ENCODE data around the gene NHLRC2. TPM values are rescaled to one million over a fixed set of nuclear protein-coding genes. Genes with fewer than 3 reads are reported as not detected.

The NHLRC2 gene
- polyA plus RNA-seq, 3 donors: 2.8 to 6.9 (median 5.3) TPM

DNA sequence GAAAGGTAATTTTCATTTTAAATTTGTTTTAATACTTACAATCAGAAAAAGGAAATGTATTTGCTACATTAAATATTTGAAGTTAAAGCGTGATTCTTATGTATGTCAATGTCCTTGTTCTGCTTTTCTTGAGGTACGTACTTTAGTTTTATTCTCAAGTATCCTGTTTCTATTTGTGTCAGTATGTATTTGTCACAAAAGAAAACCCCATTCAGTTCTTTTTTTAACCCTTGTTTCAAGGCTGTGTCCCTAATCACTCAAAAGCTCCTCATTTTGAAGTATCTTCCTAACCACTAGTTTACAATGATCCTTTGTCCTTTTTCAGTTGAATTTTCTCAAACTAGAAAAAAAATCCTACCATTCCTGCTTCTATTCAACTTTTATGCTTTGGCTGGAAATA lies 25.2 kb downstream of the NHLRC2 start:
- peaks cover 0 to 2% (median 0%) of the 10 kb centered on the region in 7 donors for H3K9me3 Mint-ChIP-seq
- Histone ChIP-seq H3K27ac (ENCODE audit: low read depth in 1 of 2, low read length in 2 of 2) (no peak overlapping the region), H2AFZ (ENCODE audit: insufficient read depth, low read depth, low read length, poor library complexity, severe bottlenecking) (no peak overlapping the region), H3K79me2 (ENCODE audit: insufficient read depth, low read length) (peaks cover 16% of the 10 kb centered on the region), H3K27me3 (ENCODE audit: control insufficient read depth in 2 of 2, insufficient read depth in 2 of 2, low read length in 2 of 2) (no peaks in the 10 kb centered on the region), H3K36me3 (replicated peaks in 1 of 2; ENCODE audit: control insufficient read depth in 1 of 2, insufficient read depth in 2 of 2, low read length in 2 of 2) (peaks cover 25 to 47% of the 10 kb centered on the region in 2 donors), H3K4me2 (replicated peaks; ENCODE audit: extremely low read depth, low read length, poor library complexity, severe bottlenecking) (no peak overlapping the region), H4K20me1 (ENCODE audit: insufficient read depth, low read length) (no peaks in the 10 kb centered on the region), H3K9ac (ENCODE audit: insufficient read depth, low read length, poor library complexity, severe bottlenecking) (no peak overlapping the region), H3K9me3 (replicated peaks in 1 of 2; ENCODE audit: control insufficient read depth in 1 of 2, insufficient read depth in 1 of 2, low read length in 2 of 2) (no peaks in the 10 kb centered on the region), H3K4me3 (replicated peaks in 1 of 3; ENCODE audit: low read depth in 2 of 3, low read length in 3 of 3) (no peak overlapping the region), H3K4me1 (ENCODE audit: control insufficient read depth in 1 of 2, insufficient read depth in 2 of 2, low read length in 2 of 2) (no peaks in the 10 kb centered on the region)
- peaks cover 14% of the 10 kb centered on the region for H3K4me1 Mint-ChIP-seq
- peaks cover 0 to 1% (median 0%) of the 10 kb centered on the region in 3 donors for H3K27me3 Mint-ChIP-seq (ENCODE audit: low read depth in 3 of 3)
- TF ChIP-seq, protein P1, sequence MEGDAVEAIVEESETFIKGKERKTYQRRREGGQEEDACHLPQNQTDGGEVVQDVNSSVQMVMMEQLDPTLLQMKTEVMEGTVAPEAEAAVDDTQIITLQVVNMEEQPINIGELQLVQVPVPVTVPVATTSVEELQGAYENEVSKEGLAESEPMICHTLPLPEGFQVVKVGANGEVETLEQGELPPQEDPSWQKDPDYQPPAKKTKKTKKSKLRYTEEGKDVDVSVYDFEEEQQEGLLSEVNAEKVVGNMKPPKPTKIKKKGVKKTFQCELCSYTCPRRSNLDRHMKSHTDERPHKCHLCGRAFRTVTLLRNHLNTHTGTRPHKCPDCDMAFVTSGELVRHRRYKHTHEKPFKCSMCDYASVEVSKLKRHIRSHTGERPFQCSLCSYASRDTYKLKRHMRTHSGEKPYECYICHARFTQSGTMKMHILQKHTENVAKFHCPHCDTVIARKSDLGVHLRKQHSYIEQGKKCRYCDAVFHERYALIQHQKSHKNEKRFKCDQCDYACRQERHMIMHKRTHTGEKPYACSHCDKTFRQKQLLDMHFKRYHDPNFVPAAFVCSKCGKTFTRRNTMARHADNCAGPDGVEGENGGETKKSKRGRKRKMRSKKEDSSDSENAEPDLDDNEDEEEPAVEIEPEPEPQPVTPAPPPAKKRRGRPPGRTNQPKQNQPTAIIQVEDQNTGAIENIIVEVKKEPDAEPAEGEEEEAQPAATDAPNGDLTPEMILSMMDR (IDR thresholded peaks at IDR 0.05): no peak
- WGBS (ENCODE audit: insufficient coverage): no CpG with 5 or more reads among the region's 2 CpGs
- H3K27ac Mint-ChIP-seq: peak overlapping the region in 1 of 7 donors; percentile 50
- peaks cover 51 to 57% of the 10 kb centered on the region in 2 donors for H3K36me3 Mint-ChIP-seq
- no peak for DNase-seq
- intact Hi-C loops (cut with micrococcal nuclease): no loop called here
- no peak overlapping the region for H3K4me3 Mint-ChIP-seq

DNA sequence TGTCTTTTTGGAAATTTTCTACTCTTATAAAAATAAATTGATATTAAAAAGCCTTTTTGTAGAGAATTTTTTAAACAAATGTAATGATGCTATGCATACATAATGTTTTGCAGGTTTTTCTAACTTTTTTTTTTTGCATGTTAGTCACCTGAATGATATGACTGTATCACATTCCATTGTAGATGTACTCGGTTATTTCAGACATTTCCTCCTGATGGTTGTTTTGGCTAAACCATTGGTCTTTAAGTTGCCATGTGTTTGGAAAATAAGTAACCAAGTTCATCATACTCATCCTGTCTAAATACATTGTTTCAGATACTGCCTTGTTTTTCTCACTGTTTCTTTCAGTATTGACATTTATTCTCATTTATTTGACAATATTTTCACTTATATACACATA lies 25.8 kb downstream of the NHLRC2 start:
- intact Hi-C loops (cut with micrococcal nuclease): no loop called here
- H3K36me3 ChIP-seq (replicated peaks in 1 of 2; ENCODE audit: control insufficient read depth in 1 of 2, insufficient read depth in 2 of 2, low read length in 2 of 2): peaks cover 27 to 47% of the 10 kb centered on the region in 2 donors
- H3K79me2 ChIP-seq (ENCODE audit: insufficient read depth, low read length): peaks cover 11% of the 10 kb centered on the region
- no peak overlapping the region for H2AFZ ChIP-seq (ENCODE audit: insufficient read depth, low read depth, low read length, poor library complexity, severe bottlenecking)
- H3K27me3 ChIP-seq (ENCODE audit: control insufficient read depth in 2 of 2, insufficient read depth in 2 of 2, low read length in 2 of 2): no peaks in the 10 kb centered on the region
- no peak overlapping the region for H3K27ac Mint-ChIP-seq
- no peak for DNase-seq
- no CpG with 5 or more reads among the region's 1 CpG for WGBS (ENCODE audit: insufficient coverage)
- H3K9me3 Mint-ChIP-seq: peaks cover 0 to 2% (median 0%) of the 10 kb centered on the region in 7 donors
- no peaks in the 10 kb centered on the region for H4K20me1 ChIP-seq (ENCODE audit: insufficient read depth, low read length)
- H3K4me3 Mint-ChIP-seq: no peak overlapping the region
- peaks cover 12% of the 10 kb centered on the region for H3K4me1 Mint-ChIP-seq
- TF ChIP-seq, protein P1 (IDR thresholded peaks at IDR 0.05): no peak
- H3K36me3 Mint-ChIP-seq: peaks cover 47 to 60% of the 10 kb centered on the region in 2 donors
- no peak overlapping the region for H3K4me3 ChIP-seq (replicated peaks in 1 of 3; ENCODE audit: low read depth in 2 of 3, low read length in 3 of 3)
- H3K9me3 ChIP-seq (replicated peaks in 1 of 2; ENCODE audit: control insufficient read depth in 1 of 2, insufficient read depth in 1 of 2, low read length in 2 of 2): no peaks in the 10 kb centered on the region
- H3K4me2 ChIP-seq (replicated peaks; ENCODE audit: extremely low read depth, low read length, poor library complexity, severe bottlenecking): no peak overlapping the region
- H3K4me1 ChIP-seq (ENCODE audit: control insufficient read depth in 1 of 2, insufficient read depth in 2 of 2, low read length in 2 of 2): no peaks in the 10 kb centered on the region
- H3K27me3 Mint-ChIP-seq (ENCODE audit: low read depth in 3 of 3): no peaks in the 10 kb centered on the region
- H3K27ac ChIP-seq (ENCODE audit: low read depth in 1 of 2, low read length in 2 of 2): no peak overlapping the region
- H3K9ac ChIP-seq (ENCODE audit: insufficient read depth, low read length, poor library complexity, severe bottlenecking): no peak overlapping the region

All from CD14-positive monocyte (primary cell).